ENCODE results near the gene ZNF629. TPM values are rescaled to one million over a fixed set of nuclear protein-coding genes. Genes with fewer than 3 reads are reported as not detected.

Gene ZNF629
- total RNA-seq, 1 experiment from 2014 or later: 25.3 TPM

DNA sequence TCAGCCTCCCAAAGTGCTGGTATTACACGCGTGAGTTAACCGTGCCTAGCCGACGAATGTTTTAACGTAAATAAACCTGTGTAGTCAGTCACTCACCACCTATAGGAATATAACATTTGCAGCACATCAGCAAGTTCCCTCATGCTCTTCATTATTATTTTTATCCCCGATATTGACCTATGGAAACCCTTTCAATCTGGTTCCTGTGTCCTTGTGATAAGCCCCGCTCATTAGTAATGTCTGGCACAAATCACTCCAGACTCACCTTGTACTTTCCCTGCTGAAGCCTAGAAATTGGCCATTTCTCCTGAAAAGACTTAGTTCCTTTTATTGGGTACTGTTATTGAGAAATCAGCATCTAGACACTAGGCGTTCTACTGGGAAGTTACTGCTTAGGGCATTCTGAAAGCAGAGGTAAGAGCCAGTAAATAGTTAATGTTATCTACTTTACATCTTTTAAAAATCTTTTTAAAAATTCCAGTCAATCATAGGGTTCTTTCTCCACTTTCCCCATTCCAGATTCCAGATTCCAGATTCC is 40.3 kb downstream of the ZNF629 start:
- Histone ChIP-seq H3K36me3 (ENCODE audit: insufficient read depth, low read length, poor library complexity, severe bottlenecking) (peaks cover 19% of the 10 kb centered on the region), H3K4me1 (ENCODE audit: insufficient read depth, low read length, poor library complexity, severe bottlenecking) (no peaks in the 10 kb centered on the region), H3K4me3 (ENCODE audit: low read depth, low read length, poor library complexity, severe bottlenecking) (no peak overlapping the region), H3K27me3 (replicated peaks; ENCODE audit: insufficient read depth, low read depth, low read length, poor library complexity) (no peaks in the 10 kb centered on the region), H3K9me3 (ENCODE audit: low read depth, low read length, poor library complexity, severe bottlenecking) (no peaks in the 10 kb centered on the region), H3K27ac (ENCODE audit: low read depth, low read length, poor library complexity, severe bottlenecking) (no peak overlapping the region)
- no peak for TF ChIP-seq EZH2 (IDR thresholded peaks at IDR 0.05; ENCODE audit: borderline replicate concordance, low read depth, low read length, poor library complexity, severe bottlenecking)
- TF ChIP-seq, protein P1, sequence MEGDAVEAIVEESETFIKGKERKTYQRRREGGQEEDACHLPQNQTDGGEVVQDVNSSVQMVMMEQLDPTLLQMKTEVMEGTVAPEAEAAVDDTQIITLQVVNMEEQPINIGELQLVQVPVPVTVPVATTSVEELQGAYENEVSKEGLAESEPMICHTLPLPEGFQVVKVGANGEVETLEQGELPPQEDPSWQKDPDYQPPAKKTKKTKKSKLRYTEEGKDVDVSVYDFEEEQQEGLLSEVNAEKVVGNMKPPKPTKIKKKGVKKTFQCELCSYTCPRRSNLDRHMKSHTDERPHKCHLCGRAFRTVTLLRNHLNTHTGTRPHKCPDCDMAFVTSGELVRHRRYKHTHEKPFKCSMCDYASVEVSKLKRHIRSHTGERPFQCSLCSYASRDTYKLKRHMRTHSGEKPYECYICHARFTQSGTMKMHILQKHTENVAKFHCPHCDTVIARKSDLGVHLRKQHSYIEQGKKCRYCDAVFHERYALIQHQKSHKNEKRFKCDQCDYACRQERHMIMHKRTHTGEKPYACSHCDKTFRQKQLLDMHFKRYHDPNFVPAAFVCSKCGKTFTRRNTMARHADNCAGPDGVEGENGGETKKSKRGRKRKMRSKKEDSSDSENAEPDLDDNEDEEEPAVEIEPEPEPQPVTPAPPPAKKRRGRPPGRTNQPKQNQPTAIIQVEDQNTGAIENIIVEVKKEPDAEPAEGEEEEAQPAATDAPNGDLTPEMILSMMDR (conservative IDR thresholded peaks at IDR 0.05; ENCODE audit: low read depth, low read length): no peak
- BruUV-seq (replicated peaks): no TSS peak
- POLR2A ChIA-PET (ENCODE audit: low non-redundant PET): no interaction called here
- intact Hi-C loops (cut with micrococcal nuclease; ENCODE audit: unreplicated experiment): loop anchor here (5.0 kb wide), 1 partner anchor 176 kb away; the partner anchor contains the start of gene FBXL19
- CTCF ChIA-PET: no interaction called here
- no peak for DNase-seq (ENCODE audit: low spot score)

DNA sequence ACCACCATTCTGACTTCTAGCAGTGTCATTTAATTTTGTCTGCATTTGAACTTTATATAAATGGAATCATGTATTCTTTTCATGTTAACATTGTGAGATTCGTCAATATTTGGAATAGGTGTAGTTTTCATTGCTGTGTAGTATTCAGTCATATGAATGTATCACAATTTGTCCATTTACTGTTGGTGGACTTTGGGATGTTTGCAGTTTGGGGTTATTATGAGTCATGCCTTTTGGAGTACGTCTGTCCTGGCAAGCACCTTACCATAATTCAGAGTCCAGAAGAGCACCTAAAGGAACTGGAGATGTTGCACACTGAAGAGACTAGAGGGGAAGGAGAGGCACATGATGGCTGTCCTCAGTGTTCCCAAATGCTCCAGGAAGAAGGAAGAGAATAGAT is 41.9 kb downstream of the ZNF629 start:
- POLR2A ChIA-PET (ENCODE audit: low non-redundant PET): no interaction called here
- Histone ChIP-seq H3K27ac (ENCODE audit: low read depth, low read length, poor library complexity, severe bottlenecking) (no peak overlapping the region), H3K27me3 (replicated peaks; ENCODE audit: insufficient read depth, low read depth, low read length, poor library complexity) (no peaks in the 10 kb centered on the region), H3K4me3 (ENCODE audit: low read depth, low read length, poor library complexity, severe bottlenecking) (no peak overlapping the region), H3K36me3 (ENCODE audit: insufficient read depth, low read length, poor library complexity, severe bottlenecking) (peaks cover 22% of the 10 kb centered on the region), H3K4me1 (ENCODE audit: insufficient read depth, low read length, poor library complexity, severe bottlenecking) (no peaks in the 10 kb centered on the region), H3K9me3 (ENCODE audit: low read depth, low read length, poor library complexity, severe bottlenecking) (no peaks in the 10 kb centered on the region)
- no TSS peak for BruUV-seq (replicated peaks)
- no peak for DNase-seq (ENCODE audit: low spot score)
- TF ChIP-seq, protein P1 (conservative IDR thresholded peaks at IDR 0.05; ENCODE audit: low read depth, low read length): no peak
- TF ChIP-seq EZH2 (IDR thresholded peaks at IDR 0.05; ENCODE audit: borderline replicate concordance, low read depth, low read length, poor library complexity, severe bottlenecking): no peak
- CTCF ChIA-PET: no interaction called here
- intact Hi-C loops (cut with micrococcal nuclease; ENCODE audit: unreplicated experiment): loop anchor here (5.0 kb wide), 1 partner anchor 177 kb away; the partner anchor contains the start of gene FBXL19

DNA sequence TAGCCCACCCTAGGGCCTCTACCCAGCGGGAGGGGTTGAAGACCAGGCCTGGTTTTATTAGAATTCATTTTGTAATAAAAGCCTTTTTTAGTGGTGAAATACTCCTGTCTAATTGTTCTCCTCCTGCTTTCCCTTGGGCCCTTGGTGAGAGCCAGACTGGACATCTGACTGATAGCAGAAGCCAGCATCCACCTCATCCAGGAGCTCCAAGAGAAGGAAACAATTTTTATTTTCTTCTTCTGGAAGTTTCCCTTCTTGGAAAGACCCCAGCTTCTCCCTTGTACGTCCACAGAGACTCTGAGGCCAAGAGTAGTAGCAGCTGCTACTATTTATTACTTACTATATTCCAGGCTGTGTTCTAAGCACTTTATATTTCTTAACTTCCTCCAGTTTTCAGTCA is 42.8 kb downstream of the ZNF629 start:
- Histone ChIP-seq H3K4me1 (ENCODE audit: insufficient read depth, low read length, poor library complexity, severe bottlenecking) (no peaks in the 10 kb centered on the region), H3K27ac (ENCODE audit: low read depth, low read length, poor library complexity, severe bottlenecking) (no peak overlapping the region), H3K27me3 (replicated peaks; ENCODE audit: insufficient read depth, low read depth, low read length, poor library complexity) (no peaks in the 10 kb centered on the region), H3K4me3 (ENCODE audit: low read depth, low read length, poor library complexity, severe bottlenecking) (no peak overlapping the region), H3K36me3 (ENCODE audit: insufficient read depth, low read length, poor library complexity, severe bottlenecking) (peaks cover 27% of the 10 kb centered on the region), H3K9me3 (ENCODE audit: low read depth, low read length, poor library complexity, severe bottlenecking) (no peaks in the 10 kb centered on the region)
- no TSS peak for BruUV-seq (replicated peaks)
- ChIA-PET CTCF (no interaction called here), POLR2A (ENCODE audit: low non-redundant PET) (interaction anchor here (0.7 kb wide), 1 partner anchor 195 kb away, joined by 4 read pairs; no protein-coding TSS in a partner anchor)
- DNase-seq (ENCODE audit: low spot score): no peak
- no peak for TF ChIP-seq EZH2 (IDR thresholded peaks at IDR 0.05; ENCODE audit: borderline replicate concordance, low read depth, low read length, poor library complexity, severe bottlenecking)
- TF ChIP-seq, protein P1 (conservative IDR thresholded peaks at IDR 0.05; ENCODE audit: low read depth, low read length): no peak
- intact Hi-C loops (cut with micrococcal nuclease; ENCODE audit: unreplicated experiment): no loop called here

Measured in A673 (cell line).